HuH-7 (cell line): ENCODE results near the gene BBX.

Experiments
- DNase-seq: peaks from one replicate; pipeline ENCODE4 v3.0.0; 2011; ENCODE audit warnings: low spot score

The BBX gene

DNA sequence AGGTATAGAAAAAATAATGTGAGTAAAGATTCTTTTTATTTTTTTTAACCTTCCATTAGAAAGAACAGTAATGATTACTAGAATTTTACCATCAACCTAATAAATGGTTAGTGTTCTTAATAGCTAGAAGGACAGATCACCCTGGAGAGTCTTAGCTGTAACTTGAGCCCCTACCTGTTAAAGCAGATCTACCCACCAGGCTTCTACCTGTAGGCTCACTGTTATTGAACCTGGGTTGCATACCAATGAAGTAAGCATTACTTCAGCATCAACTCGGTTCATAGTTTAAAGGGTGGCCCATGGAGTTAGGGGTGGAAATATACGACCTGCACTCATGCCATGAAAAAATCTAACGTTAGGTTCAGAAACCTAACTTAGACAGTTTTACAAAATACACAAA lies 280.4 kb downstream of the BBX start:
- no peak for DNase-seq

DNA sequence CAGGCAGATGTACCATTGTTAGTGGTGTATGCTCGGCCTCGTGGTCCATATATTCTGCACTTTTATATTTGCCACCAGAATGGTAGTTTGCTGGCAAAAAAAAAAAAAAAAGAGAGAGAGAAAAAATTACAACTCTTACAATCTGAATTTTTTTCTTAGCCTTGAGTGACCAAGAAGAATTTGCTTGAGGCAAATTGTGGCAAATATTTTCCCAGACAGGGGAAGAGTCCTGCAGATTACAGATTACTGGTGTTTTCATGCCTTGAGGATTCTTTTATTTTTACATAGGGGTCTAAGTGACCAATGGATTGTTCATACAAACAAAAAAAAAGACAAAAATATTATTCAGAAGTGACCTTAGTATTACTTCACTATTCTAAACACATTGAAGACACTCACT lies 283.3 kb downstream of the BBX start:
- DNase-seq: no peak

DNA sequence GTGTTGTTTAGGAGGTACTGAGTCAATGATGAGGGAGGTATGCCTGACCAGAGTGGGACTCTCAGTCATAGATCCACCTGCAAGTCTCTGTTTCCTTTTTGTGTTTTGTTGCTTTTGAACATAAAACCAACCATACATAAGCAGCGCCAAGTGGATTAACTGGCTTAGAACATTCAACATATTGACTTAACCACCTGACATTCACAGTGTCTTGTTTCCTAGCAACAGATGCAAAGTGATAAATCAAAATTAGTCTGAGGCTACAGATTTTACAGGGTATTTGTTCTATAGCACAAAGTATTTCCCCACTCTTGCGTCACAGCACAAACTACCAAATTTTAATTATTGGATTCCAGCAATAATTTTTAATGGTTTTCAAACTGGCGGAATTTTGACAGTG lies 283.8 kb downstream of the BBX start:
- DNase-seq: no peak

DNA sequence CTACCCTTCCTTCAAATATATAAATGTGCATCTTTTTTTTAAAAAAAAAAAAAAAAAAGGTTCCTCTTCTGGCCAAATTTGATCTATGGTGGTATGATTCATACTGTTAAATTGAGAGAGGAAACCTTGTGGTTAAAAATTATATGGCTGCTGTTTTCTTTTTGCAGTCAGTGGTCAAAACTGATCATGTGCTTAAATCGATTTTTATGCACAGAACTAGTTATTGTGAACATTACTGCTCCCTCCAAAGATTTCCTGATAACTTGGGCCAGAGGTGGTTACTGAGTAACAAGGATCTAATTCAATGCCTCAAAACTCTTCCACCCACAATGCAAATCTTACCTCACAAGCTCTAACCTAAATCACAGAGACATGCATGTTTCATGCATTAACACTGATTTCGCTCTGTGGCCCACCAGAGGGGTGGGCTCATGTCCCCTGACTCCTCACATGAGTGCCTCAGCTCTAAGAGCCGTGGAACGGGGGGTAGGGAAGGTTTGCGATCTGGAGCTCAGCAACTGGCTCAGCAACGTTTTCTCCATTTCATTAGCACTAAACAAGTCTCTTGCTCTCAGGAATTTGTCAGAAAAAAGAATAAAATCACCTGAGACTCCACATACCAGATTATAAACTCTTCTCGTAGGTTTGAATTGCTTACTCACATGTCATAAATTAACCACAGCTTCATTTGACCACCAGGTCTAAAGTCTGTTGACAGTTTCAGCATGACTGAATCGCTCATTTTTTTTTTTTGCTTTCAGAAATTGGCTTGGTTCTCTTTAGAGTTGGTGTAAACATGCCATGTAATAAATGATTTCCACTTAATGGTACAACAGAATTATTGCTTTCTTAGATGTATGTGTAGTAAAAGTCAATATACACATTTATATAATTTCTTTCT lies 287.7 kb downstream of the BBX start:
- DNase-seq: peak; percentile 53

DNA sequence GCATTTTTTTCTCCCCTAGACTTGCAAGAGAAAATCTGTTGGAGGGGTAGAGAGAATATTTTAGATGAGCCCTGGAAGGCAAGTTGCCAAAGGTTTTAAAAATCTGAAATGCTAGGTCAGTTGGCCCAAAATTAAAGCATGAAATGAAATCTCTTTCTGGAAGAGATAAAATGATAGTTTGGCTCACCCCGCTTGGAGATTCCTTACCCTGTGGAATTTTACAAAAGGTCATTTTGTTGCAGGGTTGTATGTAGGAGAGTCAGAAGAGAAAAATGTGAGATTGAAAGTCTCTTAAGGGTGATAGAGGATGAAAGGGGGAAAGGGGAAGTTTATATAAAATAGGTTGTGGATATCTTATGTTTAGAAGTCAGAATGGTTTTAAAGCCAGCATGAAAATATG lies 290.3 kb downstream of the BBX start:
- DNase-seq: no peak

DNA sequence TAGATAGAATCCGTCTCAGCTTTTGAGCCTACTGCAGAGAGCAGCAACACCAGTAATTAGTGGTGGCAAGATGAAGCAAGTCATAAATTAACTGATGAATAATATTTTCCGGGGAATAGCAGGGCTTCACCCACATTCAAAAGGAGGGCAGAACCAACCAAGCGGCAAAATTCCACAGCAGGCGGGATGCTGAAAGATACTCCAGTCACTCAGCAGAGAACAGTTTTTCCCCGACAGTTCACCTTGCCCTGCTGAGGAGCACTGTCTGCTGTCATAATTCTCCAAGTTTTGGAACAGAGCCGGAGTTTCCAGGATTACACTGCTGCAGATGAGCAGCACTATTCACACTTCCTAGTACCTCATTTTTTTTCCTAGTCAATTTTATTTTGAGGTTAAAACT lies 293.3 kb downstream of the BBX start:
- no peak for DNase-seq

DNA sequence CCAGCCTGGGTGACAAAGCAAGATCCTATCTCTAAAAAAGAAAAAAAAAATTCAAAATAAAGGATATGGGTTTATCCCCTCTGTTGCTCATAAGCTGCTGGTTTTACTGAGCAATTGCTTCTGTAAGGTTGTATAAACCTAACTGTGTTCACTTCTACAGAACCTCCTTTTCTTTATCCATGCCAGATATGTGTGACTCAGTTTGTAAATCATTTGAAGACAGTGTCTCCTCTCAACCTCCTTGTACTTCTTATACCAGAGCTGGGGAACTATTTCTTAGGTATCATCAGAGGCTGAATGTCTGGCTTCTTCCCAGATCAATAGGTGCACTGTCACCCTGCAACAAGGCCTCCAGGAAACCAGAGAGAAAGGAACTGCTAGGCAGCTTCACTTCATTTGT lies 294.3 kb downstream of the BBX start:
- no peak for DNase-seq

DNA sequence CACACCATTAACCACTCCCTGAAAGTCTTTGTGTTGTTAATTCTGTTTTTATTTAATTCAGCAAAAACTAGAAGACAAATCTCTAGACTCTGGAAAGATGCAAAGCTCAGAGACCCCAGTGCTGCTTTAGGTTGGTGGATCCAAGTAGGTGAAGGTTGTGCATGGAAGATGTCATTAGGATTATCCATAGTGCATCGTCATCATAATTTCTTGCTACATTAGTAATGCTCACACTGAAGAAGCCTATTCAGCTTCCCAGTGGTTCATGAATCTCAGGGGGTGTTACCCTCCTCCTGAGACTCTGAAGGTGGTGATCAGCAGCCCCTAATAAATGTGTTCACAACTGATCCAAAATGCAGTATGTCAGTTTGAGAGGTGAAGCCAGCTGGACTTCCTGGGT lies 295.3 kb downstream of the BBX start:
- no peak for DNase-seq

DNA sequence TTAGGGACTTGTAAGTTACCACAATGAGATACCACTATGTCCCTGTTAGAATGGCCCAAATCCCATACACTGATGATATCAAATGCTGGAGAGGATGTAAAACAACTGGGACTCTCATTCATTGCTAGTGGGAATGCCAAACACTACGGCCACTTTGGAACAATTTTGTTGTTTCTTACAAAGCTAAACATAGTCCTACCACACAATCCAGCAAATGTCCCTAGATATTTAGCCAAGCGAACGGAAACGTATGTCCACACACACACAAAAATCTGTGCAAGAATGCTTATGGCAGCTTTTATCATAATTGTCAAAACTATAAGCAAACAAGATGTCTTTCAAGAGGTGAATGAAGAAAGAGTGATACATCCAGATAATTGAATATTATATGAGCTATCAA lies 296.9 kb downstream of the BBX start:
- DNase-seq: no peak

DNA sequence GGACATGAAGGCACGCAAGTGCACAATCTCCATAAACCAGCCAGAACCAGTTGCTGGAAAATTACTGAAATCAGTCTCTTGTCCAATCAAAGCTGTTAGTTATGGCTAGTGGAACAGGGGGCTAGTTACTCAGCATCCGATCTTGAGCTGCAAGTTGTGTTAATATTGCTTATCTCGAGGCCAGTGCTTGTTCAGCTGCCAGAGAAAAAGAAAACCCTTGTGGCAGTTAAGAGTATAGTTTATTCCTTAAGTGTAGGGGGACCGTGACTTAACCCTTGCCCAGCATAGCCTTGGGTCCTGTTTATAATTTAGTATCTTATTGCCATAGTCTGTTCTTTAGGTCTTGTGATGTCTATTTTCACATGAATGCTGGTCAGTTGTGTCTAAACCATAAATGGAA lies 299.5 kb downstream of the BBX start:
- DNase-seq: no peak

DNA sequence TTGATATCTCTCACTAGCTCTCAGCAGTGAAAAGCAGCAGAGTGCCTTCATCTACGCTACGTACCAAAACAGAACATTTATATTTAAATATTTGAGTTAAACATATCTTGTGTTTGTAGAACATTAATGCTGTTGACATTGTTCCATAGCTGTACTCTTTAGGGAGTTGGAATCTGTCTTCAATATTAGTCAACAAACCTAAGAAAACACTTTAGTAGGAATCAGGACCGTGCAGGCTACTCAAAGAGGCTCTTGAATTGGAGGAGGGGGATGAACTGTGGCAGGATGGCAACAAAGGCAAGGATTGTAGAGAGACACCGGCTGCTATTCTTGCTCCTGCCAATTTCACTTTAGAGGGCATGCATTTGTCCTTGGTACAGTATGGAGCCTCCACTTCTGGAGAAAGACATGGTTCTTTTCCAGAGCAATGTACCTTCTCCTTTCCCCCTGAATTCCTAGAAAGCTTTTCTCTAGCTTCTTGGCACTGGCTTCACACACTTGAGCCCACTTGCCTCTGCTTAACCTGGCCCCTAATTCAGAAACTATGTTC lies 302.1 kb downstream of the BBX start:
- no peak for DNase-seq

DNA sequence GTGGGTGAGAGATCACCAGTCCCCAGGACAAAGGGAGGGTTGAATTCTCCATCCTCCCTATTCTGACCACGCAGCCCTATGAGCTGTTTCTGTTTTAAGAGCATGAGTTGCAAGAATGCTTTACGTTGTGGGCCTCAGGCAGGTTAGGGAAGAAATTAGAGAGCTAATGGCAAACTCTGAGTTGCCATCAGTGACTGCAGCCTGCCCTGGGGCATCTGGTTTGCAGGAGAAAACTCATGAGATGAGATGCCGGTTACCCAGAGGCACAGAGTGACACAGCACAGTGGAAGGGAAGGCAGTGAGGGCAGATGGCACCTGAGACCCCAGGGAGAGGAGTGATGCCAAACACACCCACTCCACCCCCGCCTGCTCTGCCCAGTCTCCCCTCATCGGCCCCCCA lies 302.8 kb downstream of the BBX start:
- DNase-seq: no peak

DNA sequence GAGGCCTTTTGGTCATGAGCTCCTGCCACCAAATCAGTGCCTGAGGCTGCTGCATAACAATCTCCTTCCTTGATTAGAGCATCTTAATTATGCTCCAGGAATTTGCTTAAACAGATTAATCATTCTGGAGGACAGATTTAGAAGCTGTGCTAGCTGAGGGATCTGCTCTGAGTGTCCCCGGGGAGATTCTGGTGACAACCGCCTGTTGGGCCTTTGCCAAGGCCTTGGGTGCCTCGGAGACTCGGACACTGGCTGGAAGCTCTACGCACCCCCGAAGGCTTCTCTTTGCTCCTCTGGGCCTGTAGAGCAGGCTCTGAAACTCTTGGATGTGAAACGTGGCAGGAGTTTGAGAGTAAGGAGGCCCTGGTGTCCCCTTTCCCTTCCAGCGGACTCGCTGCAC lies 304.0 kb downstream of the BBX start:
- DNase-seq: no peak

DNA sequence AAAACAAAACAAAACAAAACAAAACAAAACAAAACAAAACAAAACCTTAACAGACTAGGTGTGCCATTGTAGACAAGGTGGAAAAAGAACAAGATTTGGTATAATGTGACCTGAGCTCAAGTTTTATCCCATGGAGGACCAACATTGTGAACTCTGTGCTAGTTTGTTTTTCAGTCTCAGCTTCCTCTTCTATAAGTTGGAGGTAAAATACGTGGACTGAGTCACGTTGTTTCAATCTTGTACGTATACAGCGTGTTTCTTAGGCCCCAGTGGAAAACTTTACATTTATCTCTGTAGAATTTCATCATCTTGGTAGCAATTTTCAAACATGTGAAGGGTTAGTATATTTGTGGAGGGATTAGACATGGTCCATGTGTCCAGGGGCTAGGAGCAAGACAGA lies 306.4 kb downstream of the BBX start:
- no peak for DNase-seq

DNA sequence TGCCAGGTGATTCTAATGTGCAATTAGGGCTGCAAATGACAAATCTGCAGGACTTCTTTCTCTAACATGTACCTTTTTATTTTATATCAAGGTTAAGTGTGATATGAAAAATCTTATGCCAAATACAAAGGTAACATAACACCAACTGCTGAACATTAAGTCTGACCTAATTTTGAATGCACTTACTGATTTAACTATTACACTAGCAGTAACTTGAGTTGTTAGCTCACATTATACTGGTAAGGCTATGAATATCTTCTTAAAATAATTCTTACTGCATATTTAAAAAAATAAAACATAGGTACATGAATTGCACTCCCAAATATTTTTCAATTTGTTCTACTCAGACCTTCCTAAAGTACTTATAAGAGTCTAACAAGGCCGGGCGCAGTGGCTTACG lies 308.8 kb downstream of the BBX start:
- DNase-seq: no peak

DNA sequence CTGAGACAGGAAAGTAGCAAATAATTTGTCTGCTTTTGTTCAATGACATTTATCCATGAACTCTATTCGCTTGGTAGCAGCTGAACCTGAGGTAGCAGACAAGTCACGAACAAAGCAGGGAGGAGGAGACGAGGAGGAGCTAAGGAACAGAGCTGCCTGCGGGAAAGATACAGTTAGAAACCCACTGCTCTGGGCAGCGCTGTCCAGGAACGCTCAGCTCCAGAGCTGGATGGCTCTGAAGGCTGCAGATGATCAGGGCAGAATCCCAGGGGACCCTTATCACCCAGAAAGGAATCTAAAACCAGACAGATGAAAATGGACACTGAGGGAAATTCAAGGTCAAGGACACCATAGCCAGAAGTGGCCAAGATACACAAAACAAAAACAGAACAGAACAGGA lies 310.3 kb downstream of the BBX start:
- DNase-seq: no peak

DNA sequence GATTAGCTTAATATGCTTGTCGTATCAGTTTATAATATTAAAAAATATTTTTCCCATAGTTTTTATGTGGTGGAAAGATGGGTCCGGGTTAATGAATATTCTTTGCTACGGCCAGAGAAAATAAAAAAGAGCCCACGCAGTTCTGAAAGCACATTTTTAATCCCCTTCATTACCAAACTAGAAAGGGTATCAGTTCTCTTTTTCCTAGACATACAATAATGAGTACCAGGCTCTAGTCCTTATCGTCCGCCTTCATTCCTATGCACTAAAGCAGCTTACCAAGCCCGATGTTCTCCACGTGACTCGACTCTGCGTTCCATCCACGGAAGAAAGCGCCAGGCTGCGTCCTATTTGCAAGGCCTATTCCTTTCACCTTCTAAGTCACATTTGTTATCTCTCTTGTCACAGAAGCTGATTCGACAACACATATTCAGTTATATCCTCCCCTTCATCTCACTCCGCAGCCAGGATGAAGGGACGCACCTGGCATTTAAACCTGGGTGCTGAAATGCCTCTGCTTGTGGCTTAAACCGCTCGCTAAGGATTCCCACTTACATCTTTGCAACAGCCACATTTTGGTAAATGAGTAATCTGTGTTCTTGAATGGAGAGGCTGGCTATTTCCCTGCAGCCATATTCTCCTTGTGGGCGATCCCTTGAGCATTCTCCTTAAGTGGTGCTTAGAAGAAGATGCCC lies 311.1 kb downstream of the BBX start:
- DNase-seq: no peak

DNA sequence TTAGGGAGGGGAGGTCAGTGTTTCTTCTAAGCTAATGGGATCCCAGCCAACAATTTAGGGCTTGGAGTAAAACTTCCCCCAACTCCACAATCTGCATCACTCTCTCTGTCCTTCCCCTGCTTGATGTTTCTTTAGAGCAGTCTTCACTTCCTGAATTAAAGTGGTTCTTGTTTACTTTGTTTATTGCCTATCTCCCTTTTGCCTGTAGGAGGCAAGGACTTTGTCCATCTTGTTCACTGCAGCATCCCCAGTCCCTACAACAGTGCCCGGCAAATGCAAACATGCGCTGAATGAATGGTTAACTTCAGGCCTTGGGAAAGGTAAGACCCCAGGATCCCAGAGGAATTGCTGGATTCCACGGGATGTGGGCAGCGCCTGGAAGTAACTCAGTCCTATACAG lies 312.2 kb downstream of the BBX start:
- DNase-seq: peak; percentile 65

DNA sequence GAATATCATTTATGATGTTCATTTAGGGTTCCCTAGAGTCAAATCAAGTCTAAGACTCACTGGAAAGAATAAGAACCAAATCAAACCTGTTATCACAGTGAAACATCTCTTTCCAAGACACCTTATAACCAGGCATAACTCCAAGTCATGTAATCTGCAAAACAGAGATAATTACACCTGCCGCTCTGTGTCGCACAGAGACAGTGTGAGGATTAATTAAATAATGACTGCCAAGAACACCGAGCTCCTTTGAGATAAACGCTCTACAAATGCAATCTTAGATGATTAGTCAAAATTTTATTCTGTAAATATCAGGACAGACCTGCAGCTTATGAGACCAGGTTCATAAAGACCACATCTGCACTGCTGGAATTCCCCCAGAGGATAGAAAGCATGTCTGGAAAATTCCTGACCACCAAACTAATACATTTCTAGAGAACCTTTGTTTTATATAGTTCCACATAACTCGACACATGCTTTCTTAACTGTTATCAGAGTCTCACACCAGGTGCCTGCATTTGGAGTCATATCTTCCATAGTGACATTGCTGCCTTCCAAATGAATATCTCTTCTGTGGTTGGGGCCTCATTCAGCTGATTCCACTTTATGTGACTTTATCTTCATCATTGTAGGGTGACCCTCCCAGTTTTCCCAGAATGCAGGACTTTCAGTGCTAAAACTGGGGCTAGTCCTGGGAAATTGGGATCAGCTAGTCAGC lies 315.3 kb downstream of the BBX start:
- no peak for DNase-seq

DNA sequence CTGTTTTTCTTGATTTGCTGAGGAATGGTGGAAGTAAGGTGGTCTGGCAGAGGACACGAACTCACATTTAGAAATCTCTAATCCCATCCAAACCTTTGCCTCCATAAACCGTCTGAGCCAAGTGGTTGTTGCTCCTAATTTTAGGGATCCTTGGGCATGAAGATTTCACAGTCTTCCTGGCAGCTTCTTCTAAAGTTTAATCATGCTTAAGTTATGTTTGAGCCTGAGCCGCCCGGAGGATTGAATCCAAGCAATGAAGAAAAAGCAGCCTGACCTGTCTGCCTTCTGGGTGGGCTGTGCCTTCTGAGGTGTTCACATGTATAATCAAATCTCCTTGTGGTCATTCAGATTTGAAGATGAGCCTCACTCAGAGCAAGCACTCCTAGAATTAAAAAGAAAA lies 319.1 kb downstream of the BBX start:
- no peak for DNase-seq

DNA sequence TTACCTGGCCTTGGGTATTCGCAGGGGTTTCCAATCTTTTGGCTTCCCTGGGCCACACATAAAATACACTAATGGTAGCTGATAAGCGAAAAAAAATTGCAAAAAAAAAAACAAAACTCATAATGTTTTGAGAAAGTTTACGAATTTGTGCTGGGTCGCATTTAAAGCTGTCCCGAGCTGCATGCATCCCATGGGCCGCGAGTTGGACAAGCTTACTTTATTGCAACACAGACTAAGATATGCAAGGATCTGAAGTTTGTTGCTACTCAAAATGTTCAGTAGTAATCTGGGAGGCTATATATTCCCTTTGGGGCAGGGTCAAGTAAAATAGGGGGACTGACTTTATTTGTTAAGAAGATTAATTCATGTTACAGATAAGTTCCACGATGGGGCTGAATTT lies 320.2 kb downstream of the BBX start:
- no peak for DNase-seq

DNA sequence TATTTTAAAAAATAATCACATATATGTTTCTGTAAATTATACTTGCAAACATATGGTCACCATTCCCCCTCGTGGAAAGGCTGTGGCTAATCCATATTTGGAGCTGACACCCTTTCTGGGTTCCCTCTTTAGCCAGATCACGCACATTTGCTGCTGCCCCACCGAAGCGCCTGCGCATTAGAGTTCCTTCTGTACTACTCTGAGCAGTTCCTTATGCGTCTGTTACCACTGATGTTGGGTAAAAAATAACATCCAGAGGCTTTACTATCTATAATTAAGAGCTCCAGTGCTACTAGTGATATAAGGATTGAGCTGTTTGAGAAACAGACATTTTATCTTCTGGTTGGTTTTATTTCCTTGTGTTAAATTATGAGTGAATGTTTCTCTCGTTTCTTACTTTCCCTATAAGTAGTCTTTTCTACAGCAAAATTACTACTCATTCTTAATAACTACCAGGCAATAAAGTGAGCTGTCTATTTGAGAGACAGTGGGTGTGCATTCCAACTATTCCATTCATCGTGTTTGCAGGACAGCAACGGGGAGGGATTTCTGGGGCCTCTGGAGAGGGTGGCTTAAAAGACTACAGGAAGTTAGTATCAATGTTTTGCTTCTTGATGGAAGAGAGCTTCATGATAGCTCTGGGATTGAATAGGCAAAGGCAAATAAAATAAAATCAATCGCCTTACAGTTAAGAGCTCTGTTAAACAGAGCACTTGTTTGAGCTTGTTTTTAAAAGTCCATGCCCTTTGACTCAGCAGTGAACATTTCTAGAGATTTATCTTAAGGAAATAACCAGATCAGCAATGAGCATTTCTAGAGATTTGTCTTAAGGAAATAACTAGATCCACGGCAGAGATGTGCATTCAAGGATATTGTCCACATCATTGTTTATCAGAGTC lies 322.9 kb downstream of the BBX start:
- DNase-seq: no peak
